GM18502 (cell line): ENCODE measurements around the gene DNLZ.

ENCODE experiments used
- ATAC-seq: cut with Tn5 transposase; IDR thresholded peaks from one replicate; pipeline ENCODE4 v1.9.1; 2021; ENCODE audit warnings: mild to moderate bottlenecking; ENCODE audit not compliant: unreplicated experiment, poor library complexity

Gene DNLZ

DNA sequence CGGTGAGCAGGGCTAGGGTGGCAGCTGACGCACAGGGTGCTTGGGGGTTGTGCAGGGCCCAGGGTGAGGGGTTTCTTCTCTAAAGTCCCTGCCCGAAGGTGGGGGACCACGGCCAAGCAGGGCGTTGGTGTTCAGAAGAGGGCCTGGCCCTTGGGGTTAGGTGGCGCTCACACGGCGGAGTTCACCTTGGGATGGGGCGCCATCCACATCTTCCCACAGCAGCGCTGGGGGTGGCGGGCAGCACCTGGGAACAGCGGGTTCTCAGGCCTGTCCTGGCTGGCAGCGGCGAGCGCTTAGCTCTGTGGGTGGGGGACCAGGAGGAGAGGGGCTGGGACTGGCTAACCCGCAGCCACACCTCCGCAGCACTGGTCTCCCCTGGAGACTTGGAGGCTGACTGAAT is 30.1 kb downstream of the DNLZ start:
- ATAC-seq: no peak

DNA sequence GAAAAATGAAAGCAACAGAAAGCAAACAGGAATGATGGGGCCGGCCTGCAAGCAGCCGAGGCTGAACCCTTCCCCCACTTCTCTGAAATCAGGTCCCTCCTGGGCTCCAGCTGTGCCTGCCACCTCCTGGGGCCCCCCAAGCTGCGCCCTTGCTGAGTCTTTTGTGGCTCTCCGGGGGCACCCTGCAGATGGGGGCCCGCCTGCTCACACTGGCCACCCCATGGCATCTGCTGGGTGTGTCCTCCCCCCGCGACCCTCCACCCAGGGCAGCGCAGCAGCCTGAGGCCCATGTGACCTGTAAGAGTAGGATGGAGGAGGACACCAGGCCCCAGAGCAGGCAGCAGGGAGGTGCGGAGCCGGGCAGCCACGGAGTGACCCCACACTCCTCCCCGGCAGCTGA is 30.5 kb downstream of the DNLZ start:
- no peak for ATAC-seq

DNA sequence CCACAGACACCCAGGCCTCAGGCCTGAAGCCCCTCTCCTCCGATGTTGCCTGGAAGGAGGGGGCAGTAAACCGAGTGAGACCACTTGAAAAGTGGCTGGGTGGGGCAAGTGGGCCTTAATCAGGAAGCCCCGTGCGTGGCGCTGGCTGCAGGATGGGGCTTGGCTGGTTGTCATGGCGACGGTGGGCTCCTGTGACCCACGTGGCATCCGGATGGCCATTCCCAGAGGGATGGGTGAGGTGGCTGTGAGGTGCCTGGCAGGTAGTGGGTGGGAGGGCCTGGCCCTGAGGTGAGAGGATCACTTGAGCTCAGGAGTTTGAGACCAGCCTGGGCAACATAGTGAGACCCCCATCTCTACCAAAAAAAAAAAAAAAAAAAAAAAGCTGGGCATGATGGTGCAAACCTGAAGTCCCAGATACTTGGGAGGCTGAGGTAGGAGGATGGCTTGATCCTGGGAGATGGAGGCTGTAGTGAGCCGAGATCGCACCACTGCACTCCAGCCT is 31.0 kb downstream of the DNLZ start:
- ATAC-seq: no peak

DNA sequence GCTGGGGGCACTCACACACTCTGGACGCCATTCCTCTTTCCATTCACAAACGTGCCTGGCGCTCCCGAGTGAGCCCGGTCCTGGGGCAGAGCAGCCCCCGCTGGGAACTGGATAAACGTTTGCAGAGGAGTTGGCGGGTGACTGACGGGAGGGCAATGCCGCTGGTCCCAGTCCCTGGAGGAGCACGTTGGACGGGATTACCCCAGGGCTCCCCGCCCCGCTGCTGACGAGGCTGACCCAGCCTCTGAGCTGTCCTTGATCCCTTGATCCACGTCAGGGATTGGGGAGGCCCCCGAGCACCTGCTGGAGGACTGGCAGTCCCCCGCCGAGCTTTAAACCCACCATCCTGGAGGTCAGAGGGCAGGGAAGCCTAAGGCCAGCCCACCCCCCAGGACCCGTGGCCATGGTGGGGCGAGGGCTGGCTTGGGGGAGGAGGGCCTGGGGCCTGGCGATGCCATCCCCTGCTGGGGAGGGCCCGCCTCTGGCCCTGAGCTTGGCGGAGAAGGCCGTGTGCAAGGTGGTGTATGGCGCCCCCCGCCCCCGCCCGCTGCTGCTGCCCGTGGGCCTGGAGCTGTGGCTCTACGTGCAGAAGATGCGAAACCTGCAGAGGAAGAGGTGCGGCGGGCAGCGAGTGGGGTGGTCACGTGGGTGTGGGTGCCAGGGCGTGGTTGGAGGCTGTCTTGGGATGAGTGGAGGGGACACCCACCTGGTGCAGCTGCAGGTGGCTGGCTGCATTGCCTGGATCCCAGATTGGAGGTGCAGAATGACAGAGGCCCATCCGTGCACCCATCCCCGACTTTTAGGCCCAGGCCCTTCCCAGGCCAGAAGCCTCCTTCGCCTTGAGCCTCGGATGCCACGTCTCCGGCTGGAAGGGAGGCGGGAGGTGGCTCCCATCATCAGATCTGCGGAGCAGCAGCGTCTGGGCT is 31.7 kb downstream of the DNLZ start:
- ATAC-seq: no peak

DNA sequence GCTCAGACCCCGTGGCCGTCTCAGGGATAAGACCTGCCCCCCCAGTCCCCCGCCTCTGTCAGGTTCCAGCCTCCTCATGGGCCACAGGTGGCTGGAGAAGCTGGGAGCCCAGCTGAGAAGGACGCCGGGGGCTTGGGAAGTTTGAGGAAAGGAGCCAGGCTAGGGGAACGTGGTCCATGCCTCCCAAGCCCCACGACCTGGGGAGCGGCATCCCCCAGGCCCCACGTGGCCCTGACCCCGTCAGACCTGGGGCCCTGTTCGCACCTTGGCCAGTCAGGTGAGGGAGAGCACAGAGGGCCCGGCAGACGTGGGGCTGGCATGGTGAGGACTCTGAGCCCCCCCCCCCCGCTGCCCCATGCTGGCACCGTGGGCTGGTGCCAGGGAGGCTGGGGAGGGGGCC is 32.5 kb downstream of the DNLZ start:
- no peak for ATAC-seq

DNA sequence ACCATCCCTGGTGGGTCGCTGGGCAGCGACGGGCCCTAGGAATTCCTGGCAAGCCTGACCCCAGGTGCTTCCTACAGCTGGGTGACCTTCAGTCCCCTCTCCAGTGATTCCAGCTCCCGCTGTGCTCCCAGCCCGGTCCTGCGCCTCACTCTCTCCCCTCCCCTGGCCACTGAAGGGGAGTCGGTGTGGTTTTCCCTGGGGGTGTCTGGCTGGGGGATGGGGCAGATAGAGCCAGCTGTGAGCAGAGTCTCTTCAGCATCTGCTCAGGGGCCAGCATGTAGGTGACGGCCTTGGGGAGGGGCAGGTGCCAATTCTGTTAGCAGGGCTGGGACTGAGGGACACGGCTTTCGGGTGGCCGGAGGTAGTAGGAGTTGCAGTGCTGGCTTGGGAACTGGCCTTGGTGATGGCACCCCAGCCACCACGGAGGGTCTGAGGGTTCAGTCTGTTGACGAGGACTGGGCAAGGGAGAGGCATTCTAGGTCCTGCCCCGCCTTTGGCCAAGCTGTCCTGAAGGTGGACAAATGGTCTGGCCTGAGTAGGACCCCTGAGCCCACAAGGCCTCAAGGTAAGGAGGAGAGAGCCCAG is 33.0 kb downstream of the DNLZ start:
- no peak for ATAC-seq

DNA sequence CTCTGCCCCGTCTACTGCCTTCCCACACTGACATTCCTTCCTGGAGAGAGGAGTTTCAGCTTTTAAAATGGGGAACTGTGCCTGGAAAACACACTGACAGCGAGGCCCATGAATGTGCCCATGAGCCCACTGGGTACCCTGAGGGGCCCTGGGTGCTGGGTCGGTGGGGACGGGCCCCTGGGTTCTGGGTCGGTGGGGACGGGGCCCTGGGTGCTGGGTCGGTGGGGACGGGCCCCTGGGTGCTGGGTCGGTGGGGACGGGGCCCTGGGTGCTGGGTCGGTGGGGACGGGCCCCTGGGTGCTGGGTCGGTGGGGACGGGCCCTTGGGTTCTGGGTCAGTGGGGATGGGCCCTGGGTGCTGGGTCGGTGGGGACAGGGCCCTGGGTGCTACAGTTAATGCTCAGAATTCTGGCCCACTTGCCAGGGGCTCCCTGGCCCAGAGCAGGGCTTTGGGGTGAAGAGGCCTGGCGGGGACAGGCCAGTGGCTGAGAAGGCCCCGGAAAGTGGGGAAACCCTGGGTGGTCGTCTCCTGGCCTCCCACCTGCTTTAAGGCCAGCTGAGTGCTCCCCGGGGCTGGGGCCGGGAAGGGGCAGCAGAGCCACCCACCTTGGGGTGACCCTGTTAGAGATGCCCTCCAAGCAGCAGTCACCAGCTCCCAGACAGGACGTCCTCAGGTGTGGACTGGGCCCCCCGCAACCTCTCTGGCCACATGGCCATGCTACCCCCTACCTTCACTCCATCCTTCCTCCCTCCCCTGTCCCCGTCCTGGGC is 33.7 kb downstream of the DNLZ start:
- no peak for ATAC-seq

DNA sequence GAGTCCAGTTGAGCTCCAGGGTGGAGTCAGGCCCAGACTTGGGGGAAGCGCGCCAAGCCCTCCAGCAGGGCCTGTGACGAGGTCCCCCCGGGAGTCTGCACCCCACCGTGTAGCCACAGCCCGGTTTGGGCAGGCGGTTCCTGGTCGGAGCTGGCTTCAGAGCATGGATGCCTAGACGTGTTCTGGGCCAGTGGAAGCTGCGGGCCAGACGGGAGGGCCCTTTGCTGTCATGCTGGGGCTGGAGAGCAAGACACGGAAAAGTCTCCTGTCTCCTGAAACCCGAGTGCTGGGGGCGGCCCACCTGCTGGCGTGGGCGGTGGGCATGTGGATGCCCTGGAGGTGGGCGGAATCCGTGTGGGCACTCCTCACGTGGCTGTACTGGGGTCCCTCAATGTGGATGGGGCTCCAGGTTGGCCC is 34.3 kb downstream of the DNLZ start:
- no peak for ATAC-seq

DNA sequence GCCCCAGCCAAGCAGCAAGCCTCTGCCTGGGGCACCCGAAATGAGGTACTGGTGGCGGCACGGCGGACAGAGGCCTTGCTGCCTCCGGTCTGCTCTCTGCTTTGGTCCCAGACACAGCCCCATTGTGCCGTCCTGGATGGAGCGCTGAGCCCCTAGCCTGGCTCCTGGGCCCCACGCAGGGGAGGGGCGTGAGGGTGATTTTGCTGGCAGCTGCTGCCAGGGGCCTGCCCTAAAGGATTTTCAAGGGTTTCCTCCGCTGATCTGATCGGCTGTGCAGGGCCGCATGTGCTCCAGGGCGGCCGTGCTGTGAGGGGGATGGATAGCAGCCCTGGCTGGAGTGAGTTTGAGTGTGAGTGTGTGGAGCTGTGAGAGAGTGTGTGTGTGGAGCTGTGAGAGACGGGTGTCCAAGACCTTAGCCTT is 34.9 kb downstream of the DNLZ start:
- ATAC-seq: no peak

DNA sequence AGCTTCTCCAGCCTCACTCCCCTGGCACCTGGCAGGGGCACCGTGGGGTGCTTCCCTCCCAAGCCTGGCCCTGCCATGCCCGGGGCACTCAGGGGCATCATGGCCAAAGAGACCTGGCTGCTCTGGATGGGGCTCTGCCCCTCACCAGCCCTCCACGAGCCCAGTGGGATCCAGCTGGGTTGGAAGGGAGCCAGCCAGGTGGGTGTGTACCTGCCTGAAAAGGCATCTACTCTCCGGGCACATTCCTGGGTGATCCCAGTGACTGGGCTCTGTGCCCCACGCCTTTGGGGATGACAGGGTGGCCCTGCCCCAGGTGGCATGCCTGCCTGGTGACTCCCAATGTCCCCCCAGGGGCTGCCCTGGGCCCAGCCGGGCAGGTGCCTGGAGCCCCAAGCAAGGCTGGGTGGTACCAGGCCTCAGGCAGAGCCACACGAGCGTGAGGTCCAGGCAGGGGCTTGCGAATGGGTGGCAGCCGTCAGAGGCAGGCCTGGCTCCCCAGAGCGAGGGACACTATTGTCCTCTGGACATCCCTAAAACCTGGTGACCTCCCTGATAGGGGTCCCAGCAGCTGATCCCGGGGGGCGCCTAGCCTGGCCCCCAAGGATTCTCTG is 35.4 kb downstream of the DNLZ start:
- no peak for ATAC-seq

DNA sequence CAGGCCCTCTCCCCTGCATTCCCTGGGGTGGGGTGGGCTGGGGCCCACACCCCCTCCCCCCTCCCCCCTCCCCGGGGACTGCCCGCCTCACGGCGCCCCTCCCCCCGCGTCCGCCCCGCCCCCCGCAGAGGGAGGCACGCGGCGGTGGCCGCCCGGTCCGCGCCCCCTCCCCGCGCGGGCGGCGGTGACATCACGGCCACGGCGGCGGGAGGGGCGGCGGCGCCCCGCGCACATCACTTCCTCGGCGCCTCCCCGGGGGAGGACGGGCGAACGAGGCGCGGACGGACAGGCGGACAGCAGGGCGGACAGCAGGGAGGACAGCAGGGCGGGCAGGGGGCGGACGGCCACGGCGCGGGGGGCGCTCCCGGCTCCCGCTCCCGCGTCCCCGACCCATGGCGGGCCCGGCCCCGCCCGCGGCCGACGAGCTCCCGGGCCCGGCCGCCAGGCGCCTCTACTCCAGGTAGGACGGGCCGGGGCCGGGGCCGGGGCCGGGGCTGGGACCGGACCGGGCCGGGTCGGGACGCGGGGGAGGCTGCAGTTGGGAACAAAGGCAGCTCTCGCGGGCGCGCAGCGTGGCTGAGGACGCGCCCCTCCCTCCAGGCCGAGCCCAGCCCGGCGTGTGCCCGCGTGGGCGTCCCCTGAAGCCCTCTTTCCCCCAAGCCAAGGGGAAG is 36.1 kb downstream of the DNLZ start, which contains the start of gene GPSM1:
Gene GPSM1 (plus strand): TSS at position 236 of the 671 bp plus-strand sequence. CDS start 157 bp downstream, at position 393.
- ATAC-seq: no peak

DNA sequence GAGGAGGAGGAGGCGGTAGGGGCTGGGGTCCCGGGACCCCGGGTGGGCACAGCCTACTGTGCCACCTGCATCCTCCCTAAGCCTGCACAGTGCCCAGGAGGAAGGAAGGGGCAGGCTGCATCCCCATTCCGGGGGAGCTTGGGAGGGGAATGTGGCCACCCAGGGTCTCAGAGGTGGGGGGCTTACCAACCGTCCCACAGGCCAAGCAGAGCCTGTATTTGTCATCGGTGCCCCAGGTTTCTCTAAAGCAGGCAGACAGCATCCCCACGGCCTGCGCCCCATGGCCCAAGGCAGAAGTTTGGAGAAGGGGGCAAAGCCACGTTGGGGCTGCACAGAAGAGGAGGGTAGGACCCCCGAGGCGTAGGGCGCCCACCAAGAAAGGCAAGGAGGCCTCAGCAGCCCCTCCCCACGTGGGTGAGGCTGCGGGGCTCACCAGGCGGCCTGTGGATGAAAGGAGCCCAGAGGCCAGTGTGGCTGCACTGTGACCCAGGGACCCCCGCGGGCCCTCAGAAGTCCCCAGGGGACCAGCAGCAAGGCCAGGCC is 36.7 kb downstream of the DNLZ start:
- ATAC-seq: no peak

DNA sequence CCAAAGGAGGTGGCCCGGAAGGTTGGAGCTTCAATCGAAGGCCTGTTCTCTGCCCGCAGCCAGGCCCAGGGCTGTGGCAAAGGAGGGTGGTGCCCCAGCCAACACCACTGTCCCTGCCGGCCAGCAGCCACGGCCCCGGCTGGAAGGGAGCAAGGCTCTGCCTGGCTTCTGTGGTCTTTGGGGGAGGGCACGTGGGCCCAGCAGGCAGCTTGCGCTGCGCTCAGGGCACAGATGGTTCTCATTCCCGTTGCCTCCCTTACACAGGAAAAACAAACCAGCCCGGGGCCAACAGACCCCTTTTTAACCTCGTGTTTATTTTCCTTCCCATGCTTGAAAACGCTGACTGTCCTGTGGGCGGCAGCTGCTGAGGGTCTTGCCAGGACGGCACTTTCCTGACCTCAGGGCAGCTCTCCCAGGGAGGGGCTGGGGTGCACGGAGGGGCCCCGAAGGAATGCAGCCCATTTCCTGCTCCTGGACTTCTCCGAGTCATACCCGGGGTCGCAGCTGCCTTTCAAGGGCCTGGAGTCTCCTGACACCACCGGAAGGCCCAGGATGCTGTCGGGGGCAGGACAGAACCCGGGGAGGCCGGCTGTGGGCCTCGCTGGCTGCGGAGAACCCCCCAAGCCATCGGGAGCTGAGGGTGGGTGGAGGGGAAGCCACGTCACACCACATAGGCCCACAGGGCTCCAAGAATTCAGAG is 37.3 kb downstream of the DNLZ start:
- ATAC-seq: no peak

DNA sequence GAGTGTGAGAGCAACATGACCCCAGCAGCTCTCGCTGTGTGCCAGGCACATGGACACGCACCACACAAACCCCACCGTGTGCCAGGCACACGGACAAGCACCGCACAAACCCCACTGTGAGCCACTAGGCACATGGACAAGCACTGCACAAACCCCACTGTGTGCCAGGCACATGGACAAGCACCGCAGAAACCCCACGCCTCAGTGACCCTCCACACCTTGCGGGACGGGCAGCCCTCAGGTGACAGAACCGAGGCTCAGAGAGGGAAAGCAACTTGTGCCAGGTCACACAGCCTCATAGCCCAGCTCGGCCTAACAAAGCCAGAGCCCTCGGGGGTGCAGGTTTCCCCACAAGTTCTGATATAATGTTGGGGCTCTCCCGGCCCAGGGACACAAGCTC is 38.2 kb downstream of the DNLZ start:
- ATAC-seq: no peak

DNA sequence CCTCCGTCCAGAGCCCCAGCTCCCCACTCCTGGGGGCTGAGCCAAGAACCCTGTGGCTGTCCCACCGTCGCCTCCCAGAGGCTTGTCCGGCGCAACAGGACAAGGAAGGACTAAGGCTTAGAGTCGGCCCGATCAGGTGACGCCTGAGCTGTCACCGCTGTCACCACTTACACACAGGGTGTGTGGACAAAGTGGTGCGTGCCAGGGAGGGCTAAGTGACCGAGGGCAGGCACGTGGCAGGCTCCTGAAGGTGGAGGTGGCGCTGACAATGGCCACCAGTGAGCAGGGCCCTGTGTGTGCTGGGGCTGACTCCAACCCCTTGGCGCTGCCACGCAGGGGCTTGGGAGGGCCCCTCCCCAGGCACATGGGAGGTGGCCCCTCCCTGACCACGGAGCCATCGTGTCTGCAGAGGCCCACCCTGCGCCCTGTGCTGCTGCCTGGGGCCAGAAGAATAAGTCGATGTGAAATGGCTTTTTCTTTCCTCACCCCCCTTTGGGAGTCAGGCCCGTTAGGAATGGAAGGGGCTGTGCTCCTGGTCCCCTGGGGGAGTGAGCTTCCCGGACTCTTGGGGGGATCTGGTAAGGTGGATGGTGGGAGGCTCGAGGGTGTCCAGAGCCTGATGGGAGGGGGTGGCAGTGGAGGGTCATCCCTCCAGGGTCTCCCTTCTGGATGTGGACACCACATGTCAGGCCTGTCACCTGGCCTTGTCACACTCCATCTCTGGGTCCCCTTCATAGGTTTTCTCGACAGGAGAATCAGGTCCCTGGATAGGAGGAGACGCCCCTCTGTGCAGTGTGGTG is 38.8 kb downstream of the DNLZ start:
- ATAC-seq: no peak

DNA sequence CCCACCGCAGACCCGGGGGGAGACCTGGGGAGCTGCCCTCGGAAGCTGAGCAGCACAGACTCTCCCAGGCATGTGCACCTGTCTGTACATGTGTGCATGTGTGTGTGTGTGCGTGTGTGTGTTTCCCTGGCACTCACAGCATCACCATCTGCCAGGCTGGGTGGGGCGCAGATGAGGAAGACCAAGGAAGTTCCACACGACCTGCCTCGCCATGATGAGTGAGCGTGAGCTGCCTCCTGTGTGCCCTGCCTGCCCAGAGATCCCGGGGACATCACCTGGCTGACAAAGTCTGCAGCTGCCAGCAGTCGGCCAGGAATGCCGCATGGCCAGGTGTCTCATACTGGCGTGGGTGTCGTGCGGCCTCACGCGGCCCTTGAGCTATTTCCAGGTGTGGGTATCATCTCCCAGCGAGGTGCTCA is 40.2 kb downstream of the DNLZ start:
- ATAC-seq: no peak

DNA sequence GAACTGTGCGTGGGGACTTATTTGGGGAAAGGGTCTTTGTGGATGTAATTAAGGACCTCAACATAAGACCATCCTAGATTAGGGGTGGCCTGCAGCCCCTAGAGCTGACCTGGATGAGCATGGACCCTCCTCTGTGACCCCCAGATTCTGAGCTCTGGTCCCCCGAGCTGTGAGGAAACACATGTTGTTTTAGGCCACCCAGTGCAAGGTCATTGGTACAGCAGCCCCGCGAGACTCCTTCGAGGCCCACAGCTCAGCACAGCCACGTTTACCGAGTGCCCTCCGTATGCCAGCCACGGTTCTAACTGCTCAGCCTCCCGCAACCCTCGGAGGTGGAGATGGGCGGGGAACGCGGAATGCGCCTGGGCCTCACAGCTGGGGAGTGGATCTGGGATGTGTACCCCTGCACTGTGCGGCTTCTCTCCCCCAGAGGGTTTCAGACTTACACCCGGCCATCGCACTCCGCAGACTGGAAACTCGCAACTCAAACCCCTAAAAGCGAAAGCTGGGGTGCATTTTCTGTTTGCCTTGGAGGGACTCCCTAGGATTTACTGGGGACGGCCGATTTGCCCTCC is 40.7 kb downstream of the DNLZ start:
- no peak for ATAC-seq

DNA sequence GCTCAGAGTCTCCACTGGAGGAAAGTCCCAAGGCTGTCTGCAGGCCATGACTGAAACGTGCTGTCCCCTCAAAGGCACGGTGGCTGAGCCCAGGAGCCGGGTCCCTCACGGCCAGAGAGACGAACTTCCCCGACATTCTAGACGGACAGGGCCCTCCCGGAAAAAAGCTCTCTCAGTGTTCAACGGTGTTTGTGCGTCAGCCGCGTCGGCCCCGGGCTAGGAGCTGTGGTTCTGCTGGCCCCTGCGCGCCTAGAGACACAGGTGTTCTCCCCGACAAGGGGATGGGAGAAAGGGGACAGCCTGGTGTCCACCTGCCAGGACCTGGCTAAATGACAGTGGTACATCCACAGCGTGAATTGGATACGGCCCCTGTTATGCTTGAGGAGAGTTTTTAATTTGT is 42.0 kb downstream of the DNLZ start:
- no peak for ATAC-seq
